GM12878 (cell line): ENCODE data around the gene CLIC3. TPM values are rescaled to one million over a fixed set of nuclear protein-coding genes. Genes with fewer than 3 reads are reported as not detected.

Experiments
- ATAC-seq: fragments of 200-7000 bp; cut with Tn5 transposase; 3 replicates; pipeline ENCODE4 v1.9.1; 2020; ENCODE audit warnings: mild to moderate bottlenecking, moderate library complexity
- BruUV-seq: library from RNA; stranded (reverse); fragments of 400-500 nt; replicated peaks from 2 replicates; lab custom pipeline; 2021; lab: Mats Ljungman, UMichigan
- CTCF ChIA-PET: fragments of 300-600 bp; sonication (Branson Sonifier 250); formaldehyde crosslinking; extraction: SDS; loops from one replicate; lab custom pipeline; 2021; ENCODE audit warnings: inconsistent platforms; lab: Yijun Ruan, JAX
- POLR2A ChIA-PET: fragments of 350-600 bp; formaldehyde crosslinking; extraction: SDS; loops from one replicate; lab custom pipeline; 2021; ENCODE audit warnings: inconsistent platforms; lab: Charles Lee
- RAD21 ChIA-PET: fragments of 300-600 bp; sonication (Branson Sonifier 250); formaldehyde crosslinking; loops from one replicate; lab custom pipeline; 2023; ENCODE audit warnings: antibody characterized with exemption; ENCODE audit not compliant: unreplicated experiment; lab: Charles Lee
- SMC1A ChIA-PET: fragments of 300-600 bp; sonication (Branson Sonifier 250); formaldehyde crosslinking; loops from one replicate; lab custom pipeline; 2023; ENCODE audit not compliant: unreplicated experiment, uncharacterized antibody; lab: Charles Lee
- DNase-seq: peaks from one replicate; pipeline ENCODE4 v3.0.0-alpha.2; 2011; ENCODE audit warnings: low read depth, low spot score
- FAIRE-seq: peaks from 3 replicates; lab custom pipeline; 2011; peaks lifted over from hg19 to GRCh38; lab: Jason Lieb, UNC
- H2AFZ ChIP-seq: 2 replicates; pipeline ENCODE4 v1.6.0; 2011; ENCODE audit warnings: low read depth, low read length, control low read depth; ENCODE audit not compliant: control insufficient read depth
- H3K27ac ChIP-seq: 2 replicates; pipeline ENCODE4 v1.5.1; 2011; ENCODE audit warnings: control low read depth; ENCODE audit not compliant: control insufficient read depth, insufficient read depth
- H3K27me3 ChIP-seq, 2 experiments: replicated peaks in 1 of 2; 2 replicates each; pipeline versions ENCODE4 v1.6.0 to v1.6.1; 2011; ENCODE audit warnings: low read length in 1 of 2; ENCODE audit not compliant: control insufficient read depth in 2 of 2, insufficient read depth in 2 of 2
- H3K36me3 ChIP-seq, 2 experiments: 2 replicates each; pipeline ENCODE4 v1.5.1; 2011; ENCODE audit warnings: low read length in 1 of 2; ENCODE audit not compliant: control insufficient read depth in 2 of 2, insufficient read depth in 2 of 2
- H3K4me1 ChIP-seq: 2 replicates; pipeline ENCODE4 v1.6.1; 2011; ENCODE audit warnings: mild to moderate bottlenecking, low read length, moderate library complexity, mixed read lengths; ENCODE audit not compliant: control insufficient read depth, insufficient read depth
- H3K4me2 ChIP-seq: 2 replicates; pipeline ENCODE4 v1.6.0; 2011; ENCODE audit warnings: control low read depth; ENCODE audit not compliant: control insufficient read depth, insufficient read depth
- H3K4me3 ChIP-seq: fragments of 200-600 bp; sonication (generic); 2 replicates; pipeline ENCODE4 v1.5.1; 2016
- H3K79me2 ChIP-seq: 2 replicates; pipeline ENCODE4 v1.6.0; 2011; ENCODE audit warnings: low read length; ENCODE audit not compliant: control insufficient read depth, insufficient read depth
- H3K9ac ChIP-seq: 2 replicates; pipeline ENCODE4 v1.8.0; 2011; ENCODE audit warnings: low read length, control low read depth, mixed read lengths; ENCODE audit not compliant: control insufficient read depth, insufficient read depth
- H3K9me3 ChIP-seq: replicated peaks from 3 replicates; pipeline ENCODE4 v1.5.1; 2011; ENCODE audit warnings: mild to moderate bottlenecking, low read length; ENCODE audit not compliant: control insufficient read depth, insufficient read depth
- H4K20me1 ChIP-seq: 2 replicates; pipeline ENCODE4 v1.6.0; 2011; ENCODE audit not compliant: control insufficient read depth, insufficient read depth
- E2F4 ChIP-seq: IDR thresholded peaks from 2 replicates; pipeline ENCODE4 v1.6.1; 2012; ENCODE audit warnings: low read depth, low read length, improper control_type of control experiment
- KLF5 ChIP-seq: fragments of 450-650 bp; IDR thresholded peaks from 2 replicates; pipeline ENCODE4 v1.6.1; 2014; ENCODE audit warnings: mild to moderate bottlenecking; ENCODE audit not compliant: partially characterized antibody
- POLR2AphosphoS2 ChIP-seq: IDR thresholded peaks from 2 replicates; pipeline ENCODE4 v1.6.1; 2011; ENCODE audit warnings: low read depth, mild to moderate bottlenecking, low read length, improper control_type of control experiment, moderate library complexity
- TCF3 ChIP-seq: IDR thresholded peaks from 2 replicates; pipeline ENCODE4 v1.6.1; 2012; ENCODE audit warnings: low read depth, mild to moderate bottlenecking, low read length, borderline replicate concordance; ENCODE audit not compliant: insufficient read depth
- ZNF24 ChIP-seq: fragments of 450-650 bp; IDR thresholded peaks from 2 replicates; pipeline ENCODE4 v1.6.1; 2017; ENCODE audit warnings: antibody characterized with exemption, mild to moderate bottlenecking
- ZNF622 ChIP-seq: fragments of 450-650 bp; IDR thresholded peaks from 2 replicates; pipeline ENCODE4 v1.6.1; 2017; ENCODE audit warnings: mild to moderate bottlenecking, inconsistent platforms
- ZZZ3 ChIP-seq: IDR thresholded peaks from 2 replicates; pipeline ENCODE4 v1.6.1; 2011; ENCODE audit warnings: low read depth; ENCODE audit not compliant: control insufficient read depth, insufficient read length
- WGBS: methylation state at CpG from one replicate; pipeline ENCODE4 v1.1.6; 2016; ENCODE audit warnings: low lambda C conversion rate; ENCODE audit not compliant: insufficient replicate concordance, insufficient coverage; ENCODE audit errors: missing lambda C conversion rate; 5-methylcytosine and 5-hydroxymethylcytosine counted together
- in situ Hi-C: fragments of 300-500 bp; cut with MboI; formaldehyde crosslinking; loops from 9 replicates; pipeline ENCODE4 v1.14.3; 2018; ENCODE audit warnings: mixed read lengths
- intact Hi-C: fragments of 100-400 bp; cut with micrococcal nuclease; formaldehyde crosslinking; loops from one replicate; pipeline ENCODE4 v1.14.2; 2022; ENCODE audit not compliant: unreplicated experiment
- polyA plus RNA-seq, 11 experiments: library from polyadenylated mRNA; depleted of rRNA in 4 of 11; unstranded in 6 of 11; stranded (reverse) in 5 of 11; fragments of >200 nt; fragmentation: Nextera tagmentation in 4 of 11; fragmentation: Illumina TruSeq in 1 of 11; extraction: Ambion mirVana in 4 of 11; extraction: Trizol in 1 of 11; gene quantifications; 1 replicate in 1 of 11; 2 replicates in 10 of 11; pipeline versions ENCODE4 v1.2.1 to v1.2.3, GENCODE V29; 2011 to 2016; ENCODE audit warnings: inconsistent platforms in 2 of 11, missing spikeins in 2 of 11, low read depth in 1 of 11
- total RNA-seq, 4 experiments: library from RNA; depleted of rRNA in 3 of 4; stranded (reverse); fragments of >200 nt in 3 of 4; fragmentation: Illumina TruSeq in 1 of 4; extraction: Trizol in 1 of 4; gene quantifications; 2 replicates each; pipeline versions ENCODE4 v1.2.1 to v1.2.3, GENCODE V29; 2013 to 2021
- TF ChIP-seq, protein P1 (sequence below): fragments of 150-350 bp; IDR thresholded peaks from 2 replicates; pipeline ENCODE4 v1.6.1; 2016; ENCODE audit warnings: low read depth, low read length
- TF ChIP-seq, protein P2 (sequence below): fragments of 450-650 bp; IDR thresholded peaks from 2 replicates; pipeline ENCODE4 v1.6.1; 2017; ENCODE audit warnings: borderline replicate concordance

The CLIC3 gene
- total and polyA plus RNA-seq, 10 of the 15 experiments (the other 5 are each of a cell fraction or from before 2014, with no cell fraction given), result 0.31 TPM; not detected in 9

DNA sequence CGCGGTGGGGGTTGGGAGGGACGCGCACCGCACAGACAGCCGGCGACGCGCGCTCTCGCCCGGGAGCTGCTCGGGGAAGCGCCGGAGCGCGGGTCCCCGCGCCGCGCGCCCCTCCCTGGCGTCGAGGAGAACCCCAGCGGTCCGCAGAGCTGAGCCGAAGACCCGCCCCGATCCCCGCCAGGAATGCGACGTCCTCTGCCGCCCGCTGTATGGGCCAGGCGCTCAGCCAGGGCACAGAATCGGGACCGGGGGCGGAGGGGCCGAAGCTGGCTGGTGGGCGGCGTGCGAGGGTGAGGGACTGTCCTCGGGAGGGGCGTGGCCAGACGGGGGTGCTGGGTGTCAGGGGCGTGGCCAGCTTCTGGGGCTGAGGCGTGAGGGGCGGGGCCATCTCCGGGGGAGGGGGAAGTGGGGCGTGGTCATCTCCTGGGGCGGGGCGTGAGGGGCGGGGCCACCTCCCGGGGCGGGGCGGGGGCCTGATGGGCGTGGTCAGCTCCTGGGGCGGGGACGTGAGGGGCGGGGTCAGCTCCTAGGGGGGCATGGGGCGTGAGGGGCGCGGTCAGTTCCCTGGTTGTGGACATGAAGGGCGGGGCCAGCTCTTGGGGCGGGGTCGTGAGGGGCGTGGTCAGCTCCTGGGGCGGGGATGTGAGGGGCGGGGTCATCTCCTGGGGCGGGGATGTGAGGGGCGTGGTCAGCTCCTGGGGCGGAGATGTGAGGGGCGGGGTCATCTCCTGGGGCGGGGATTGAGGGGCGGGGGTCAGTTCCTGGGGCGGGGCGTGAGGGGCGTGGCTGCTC lies 18.1 kb downstream of the CLIC3 start:
- POLR2A ChIA-PET, result interaction anchor here (0.6 kb wide), 1 partner anchor 173 kb away, joined by 3 read pairs; no protein-coding TSS in a partner anchor
- no TSS peak for BruUV-seq
- Histone ChIP-seq H3K9ac (no peak overlapping the region), H3K4me2 (no peak overlapping the region), H4K20me1 (no peaks in the 10 kb centered on the region), H2AFZ (no peak overlapping the region), H3K4me3 (no peak overlapping the region), H3K36me3 (no peaks in the 10 kb centered on the region), H3K9me3 (no peaks in the 10 kb centered on the region), H3K79me2 (no peaks in the 10 kb centered on the region), H3K4me1 (no peaks in the 10 kb centered on the region), H3K27me3 (no peaks in the 10 kb centered on the region; a peak in 2 of 4 replicates), H3K27ac (no peak overlapping the region)
- intact Hi-C loops (no loop called here), in situ Hi-C loops (no loop called here)
- CTCF ChIA-PET, result interaction anchor here (0.7 kb wide), 1 partner anchor 15 kb away, joined by 3 read pairs; no protein-coding TSS in a partner anchor
- FAIRE-seq, result no peak
- peak; percentile 34 for ATAC-seq
- RAD21 ChIA-PET, result no interaction called here
- TF ChIP-seq ZNF24, result no peak
- 55% methylated on average over 50 of the region's 78 CpGs for WGBS
- no peak for DNase-seq
- SMC1A ChIA-PET, result no interaction called here

GRCh38 chr9:136977649-136978072 lies 18.7 kb downstream of the CLIC3 start:
- WGBS, result 67% methylated on average over 32 of the region's 33 CpGs

More at GRCh38 chr9:136977649-136978072, 18.7 kb downstream of the CLIC3 start:
- no peak for ATAC-seq
- H3K79me2 ChIP-seq, result no peaks in the 10 kb centered on the region
- H3K27me3 ChIP-seq, result no peaks in the 10 kb centered on the region; a peak in 2 of 4 replicates
- H3K9ac ChIP-seq, result no peak overlapping the region
- H3K4me1 ChIP-seq, result no peaks in the 10 kb centered on the region
- TF ChIP-seq, protein P1, sequence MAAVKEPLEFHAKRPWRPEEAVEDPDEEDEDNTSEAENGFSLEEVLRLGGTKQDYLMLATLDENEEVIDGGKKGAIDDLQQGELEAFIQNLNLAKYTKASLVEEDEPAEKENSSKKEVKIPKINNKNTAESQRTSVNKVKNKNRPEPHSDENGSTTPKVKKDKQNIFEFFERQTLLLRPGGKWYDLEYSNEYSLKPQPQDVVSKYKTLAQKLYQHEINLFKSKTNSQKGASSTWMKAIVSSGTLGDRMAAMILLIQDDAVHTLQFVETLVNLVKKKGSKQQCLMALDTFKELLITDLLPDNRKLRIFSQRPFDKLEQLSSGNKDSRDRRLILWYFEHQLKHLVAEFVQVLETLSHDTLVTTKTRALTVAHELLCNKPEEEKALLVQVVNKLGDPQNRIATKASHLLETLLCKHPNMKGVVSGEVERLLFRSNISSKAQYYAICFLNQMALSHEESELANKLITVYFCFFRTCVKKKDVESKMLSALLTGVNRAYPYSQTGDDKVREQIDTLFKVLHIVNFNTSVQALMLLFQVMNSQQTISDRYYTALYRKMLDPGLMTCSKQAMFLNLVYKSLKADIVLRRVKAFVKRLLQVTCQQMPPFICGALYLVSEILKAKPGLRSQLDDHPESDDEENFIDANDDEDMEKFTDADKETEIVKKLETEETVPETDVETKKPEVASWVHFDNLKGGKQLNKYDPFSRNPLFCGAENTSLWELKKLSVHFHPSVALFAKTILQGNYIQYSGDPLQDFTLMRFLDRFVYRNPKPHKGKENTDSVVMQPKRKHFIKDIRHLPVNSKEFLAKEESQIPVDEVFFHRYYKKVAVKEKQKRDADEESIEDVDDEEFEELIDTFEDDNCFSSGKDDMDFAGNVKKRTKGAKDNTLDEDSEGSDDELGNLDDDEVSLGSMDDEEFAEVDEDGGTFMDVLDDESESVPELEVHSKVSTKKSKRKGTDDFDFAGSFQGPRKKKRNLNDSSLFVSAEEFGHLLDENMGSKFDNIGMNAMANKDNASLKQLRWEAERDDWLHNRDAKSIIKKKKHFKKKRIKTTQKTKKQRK, result no peak
- TF ChIP-seq ZNF622, result no peak
- no peak for TF ChIP-seq ZZZ3
- no peak for TF ChIP-seq TCF3
- TF ChIP-seq, protein P2, sequence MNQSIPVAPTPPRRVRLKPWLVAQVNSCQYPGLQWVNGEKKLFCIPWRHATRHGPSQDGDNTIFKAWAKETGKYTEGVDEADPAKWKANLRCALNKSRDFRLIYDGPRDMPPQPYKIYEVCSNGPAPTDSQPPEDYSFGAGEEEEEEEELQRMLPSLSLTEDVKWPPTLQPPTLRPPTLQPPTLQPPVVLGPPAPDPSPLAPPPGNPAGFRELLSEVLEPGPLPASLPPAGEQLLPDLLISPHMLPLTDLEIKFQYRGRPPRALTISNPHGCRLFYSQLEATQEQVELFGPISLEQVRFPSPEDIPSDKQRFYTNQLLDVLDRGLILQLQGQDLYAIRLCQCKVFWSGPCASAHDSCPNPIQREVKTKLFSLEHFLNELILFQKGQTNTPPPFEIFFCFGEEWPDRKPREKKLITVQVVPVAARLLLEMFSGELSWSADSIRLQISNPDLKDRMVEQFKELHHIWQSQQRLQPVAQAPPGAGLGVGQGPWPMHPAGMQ, result no peak
- TF ChIP-seq POLR2AphosphoS2, result no peak
- no peak for TF ChIP-seq KLF5
- TF ChIP-seq E2F4, result no peak
- BruUV-seq, result no TSS peak
- ChIA-PET RAD21 (no interaction called here), POLR2A (interaction anchor here (0.6 kb wide), 1 partner anchor 174 kb away, joined by 3 read pairs; no protein-coding TSS in a partner anchor), SMC1A (no interaction called here), CTCF (interaction anchor here (0.7 kb wide), 1 partner anchor 15 kb away, joined by 3 read pairs; no protein-coding TSS in a partner anchor)
- no peaks in the 10 kb centered on the region for H4K20me1 ChIP-seq
- in situ Hi-C loops, result no loop called here
- H3K27ac ChIP-seq, result no peak overlapping the region
- intact Hi-C loops, result no loop called here
- H3K36me3 ChIP-seq, result no peaks in the 10 kb centered on the region
- no peak overlapping the region for H2AFZ ChIP-seq
- H3K4me3 ChIP-seq, result no peak overlapping the region
- no peak overlapping the region for H3K4me2 ChIP-seq
- no peak for DNase-seq
- no peak for FAIRE-seq
- no peaks in the 10 kb centered on the region for H3K9me3 ChIP-seq
